Motor neuron (in vitro differentiated cells): ENCODE measurements around the gene MPND. TPM values are rescaled to one million over a fixed set of nuclear protein-coding genes. Genes with fewer than 3 reads are reported as not detected.

Experiments
- ATAC-seq, 8 experiments: fragments of 200-7000 bp; cut with Tn5 transposase; replicated peaks in 6 of 8; 2 replicates each; pipeline ENCODE4 v1.8.0; 2021; ENCODE audit warnings: mild to moderate bottlenecking in 8 of 8, moderate library complexity in 8 of 8
- H3K27ac ChIP-seq, 2 donors: fragments of 250-450 bp; sonication (Bioruptor Pico); 2 replicates each; pipeline ENCODE4 v1.9.0; 2021; ENCODE audit warnings: antibody characterized with exemption in 2 of 2, mild to moderate bottlenecking in 2 of 2, moderate library complexity in 1 of 2
- H3K4me1 ChIP-seq, 2 donors: fragments of 250-450 bp; sonication (Bioruptor Pico); replicated peaks in 1 of 2; 2 replicates each; pipeline ENCODE4 v1.6.1; 2021; ENCODE audit warnings: antibody characterized with exemption in 2 of 2, mild to moderate bottlenecking in 2 of 2, moderate library complexity in 1 of 2
- H3K4me3 ChIP-seq, 5 donors: fragments of 250-450 bp; sonication (Bioruptor Pico); 2 replicates each; pipeline ENCODE4 v1.9.0; 2021; ENCODE audit warnings: antibody characterized with exemption in 5 of 5, mild to moderate bottlenecking in 5 of 5, moderate library complexity in 4 of 5
- WGBS, 10 experiments: fragments of 450-650 bp; shearing (Covaris generic); methylation state at CpG; one replicate each; pipeline ENCODE4 v1.0.0; 2022; 5-methylcytosine and 5-hydroxymethylcytosine counted together
- in situ Hi-C, 9 experiments: fragments of 400-800 bp; cut with MboI; loops; one replicate each; pipeline ENCODE4 v1.15.0; 2021; ENCODE audit warnings: low sequenced_read_pairs in 9 of 9, low pct_unique_long_range_greater_than_20kb in 2 of 9; ENCODE audit not compliant: unreplicated experiment in 9 of 9
- total RNA-seq, 8 experiments: library from RNA; unstranded; fragments of 300-600 nt; gene quantifications; 2 replicates each; pipeline versions ENCODE4 v1.2.3 to v1.2.4, GENCODE V29; 2022

MPND gene
- total RNA-seq, 8 experiments from 2014 or later: 4.1 to 20.0 (median 13.2) TPM

DNA sequence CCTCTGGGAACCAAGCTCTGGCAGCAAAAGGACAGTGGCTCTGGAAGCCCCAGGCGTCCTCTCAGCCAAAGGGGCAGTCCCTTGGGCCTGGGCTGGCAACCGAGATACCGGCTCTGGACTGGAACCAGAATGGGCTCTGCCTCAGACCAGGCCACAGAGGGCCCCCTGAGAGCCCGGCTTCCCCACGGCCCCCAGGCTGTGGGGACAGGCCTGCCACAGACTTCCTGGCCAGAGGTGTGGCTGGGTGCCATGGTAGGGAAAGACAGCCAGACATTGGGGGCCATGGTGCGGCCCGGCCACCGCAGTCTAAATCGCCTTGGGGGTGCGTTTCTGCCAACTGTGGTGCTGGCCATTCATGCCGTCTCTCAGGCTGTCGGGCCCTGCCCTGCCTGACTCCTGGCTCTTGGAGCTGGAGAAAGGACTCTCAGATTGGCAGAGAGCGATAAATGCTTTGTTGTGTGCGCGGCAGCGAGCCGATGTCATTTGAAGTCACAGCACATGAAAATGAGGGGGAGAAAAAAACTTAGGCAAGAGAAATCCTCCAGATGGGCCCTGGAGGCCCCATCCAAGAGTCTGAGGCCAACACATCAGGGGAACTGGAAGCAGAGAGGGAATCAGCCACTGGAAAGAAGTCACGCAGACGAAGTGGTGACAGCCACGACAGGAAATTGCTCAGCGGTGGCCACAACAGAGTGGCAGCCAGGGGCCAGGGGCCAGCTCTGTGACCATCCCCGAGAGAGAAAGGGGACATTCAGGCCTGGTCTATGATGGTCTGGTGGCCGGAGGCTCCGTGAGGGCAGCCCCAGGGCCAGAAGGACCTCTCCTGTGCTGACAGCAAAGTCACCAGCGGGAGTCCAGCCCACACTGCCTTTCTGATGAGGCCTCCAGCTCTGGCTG is 30.5 kb downstream of the MPND start:
- ATAC-seq: no peak
- Histone ChIP-seq H3K4me1 (peaks cover 53 to 54% of the 10 kb centered on the region in 2 donors), H3K4me3 (no peak overlapping the region), H3K27ac (peak overlapping the region; percentile 84 to 91)
- WGBS, 10 experiments: 0 to 83% (median 75%) methylated on average over 1 to 10 of the region's 25 CpGs; no CpG with 5 or more reads in 3 of the 10 experiments
- in situ Hi-C loops: no loop called here

DNA sequence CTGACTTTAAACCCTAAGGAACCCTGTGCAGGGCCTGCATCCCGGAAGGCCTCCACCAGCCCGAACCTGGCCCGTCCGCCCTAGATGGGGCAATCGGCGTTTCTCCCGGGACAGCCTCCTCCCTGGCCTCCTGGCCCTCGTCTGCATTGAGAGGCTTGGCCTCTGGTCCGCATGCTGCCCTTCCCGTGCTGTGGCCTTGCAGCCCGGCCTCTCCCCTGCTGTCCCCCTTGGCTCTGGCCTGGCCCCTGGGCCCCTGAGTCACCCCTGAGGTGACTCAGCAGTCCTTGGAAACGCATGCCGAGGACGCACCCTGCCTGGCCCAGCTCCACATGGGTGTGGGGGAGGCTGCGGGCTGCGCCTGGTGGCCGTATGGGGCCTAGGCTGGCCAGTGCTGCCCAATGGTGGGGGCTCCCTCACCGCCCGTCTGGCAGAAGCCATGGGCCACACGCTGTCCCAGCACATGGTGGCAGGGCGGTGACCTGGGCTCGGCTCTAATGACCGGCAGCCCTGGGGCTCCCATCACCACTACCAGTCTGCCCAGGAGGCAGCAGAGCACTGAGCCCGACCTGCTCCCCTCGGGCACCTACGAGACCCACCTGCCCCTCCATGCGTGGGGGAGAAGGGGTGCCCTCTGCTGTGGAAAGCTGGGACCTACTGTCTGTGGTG is 31.3 kb downstream of the MPND start:
- ATAC-seq: peak; percentile 29 to 70 (median 45)
- in situ Hi-C loops: no loop called here
- Histone ChIP-seq H3K4me3 (no peak overlapping the region), H3K27ac (peak overlapping the region; percentile 84 to 91), H3K4me1 (peaks cover 46% of the 10 kb centered on the region in 2 donors)
- 0 to 10% methylated on average over 3 to 4 of the region's 27 CpGs; no CpG with 5 or more reads in 8 of the 10 experiments for WGBS, 10 experiments

DNA sequence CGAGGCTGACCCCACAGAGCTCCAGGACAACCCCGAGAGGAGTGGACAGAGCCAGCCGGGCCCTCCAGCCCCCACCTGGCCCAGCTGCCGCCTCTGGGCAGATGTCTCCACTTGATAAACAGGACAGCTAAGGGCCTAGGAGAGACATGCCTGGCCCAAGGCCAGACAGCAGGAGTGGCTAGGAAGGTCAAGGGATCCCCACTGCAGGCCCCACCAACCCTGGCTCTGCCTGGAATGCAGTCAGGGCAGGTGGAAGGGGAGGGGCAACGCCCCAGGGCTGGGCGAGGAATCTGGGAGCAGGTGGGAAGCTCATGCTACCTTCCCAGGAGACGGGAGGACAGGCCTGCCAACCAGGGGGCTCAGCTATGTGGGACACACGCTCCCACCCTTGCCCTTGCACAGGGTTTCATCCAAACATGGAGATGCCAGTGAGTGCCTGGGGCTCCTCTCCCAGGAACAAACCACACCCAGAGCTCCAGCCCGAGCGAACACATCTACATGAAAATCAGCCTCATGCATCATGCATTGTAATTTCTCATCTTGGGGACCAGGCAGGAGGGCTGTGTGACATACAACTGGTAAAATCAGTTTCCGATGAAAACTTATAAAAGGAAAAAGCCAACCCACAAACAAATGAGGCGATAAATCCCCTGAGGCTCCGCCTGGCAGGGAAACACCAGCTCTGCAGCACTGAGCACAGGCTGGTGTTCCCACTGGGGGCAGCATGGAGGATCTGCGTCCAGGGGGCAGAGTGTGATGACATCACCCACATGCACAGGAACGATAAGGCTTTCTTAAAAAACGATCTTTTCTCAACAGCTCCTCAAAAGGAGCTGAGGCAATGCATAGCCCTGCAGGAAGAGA is 32.0 kb downstream of the MPND start:
- Histone ChIP-seq H3K4me1 (peaks cover 38 to 39% of the 10 kb centered on the region in 2 donors), H3K4me3 (peak overlapping the region in 1 of 5 donors; percentile 12), H3K27ac (peak overlapping the region; percentile 84 to 91)
- in situ Hi-C loops: no loop called here
- WGBS, 10 experiments: 10 to 20% (median 13%) methylated on average over 1 to 9 of the region's 16 CpGs; no CpG with 5 or more reads in 7 of the 10 experiments
- peak; percentile 39 to 88 (median 84) for ATAC-seq

DNA sequence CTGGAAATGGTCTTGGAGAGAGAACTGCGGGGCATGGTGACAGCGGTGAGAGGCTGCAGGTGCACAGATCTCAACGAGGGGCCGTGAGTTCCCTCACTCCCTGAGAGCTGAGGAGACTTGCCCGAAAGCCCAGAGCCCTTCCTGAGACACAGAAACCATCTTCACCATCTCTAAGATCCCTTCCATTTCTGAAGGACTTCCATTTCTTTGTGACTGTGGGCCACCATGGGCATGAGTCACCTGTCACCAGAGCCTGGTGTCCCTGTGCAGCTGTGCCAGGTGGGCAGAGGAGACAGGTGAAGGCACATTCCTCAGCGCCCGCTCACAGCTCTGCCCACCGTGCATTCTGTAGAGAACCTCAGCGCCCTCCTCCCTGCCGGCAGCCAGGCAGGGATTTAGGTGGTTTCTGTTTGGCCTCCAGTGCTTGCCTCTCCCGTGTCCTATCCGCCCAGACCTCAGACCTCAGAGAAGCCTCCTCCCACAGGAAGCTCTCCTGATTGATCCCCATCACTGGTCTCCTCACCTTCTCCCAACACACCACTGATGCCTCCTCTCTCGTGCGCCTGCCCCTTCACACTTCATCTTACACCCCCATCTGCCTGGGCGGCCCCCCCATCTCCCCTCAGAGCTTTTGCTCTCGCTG is 32.8 kb downstream of the MPND start:
- Histone ChIP-seq H3K4me3 (peak overlapping the region in 1 of 5 donors; percentile 12), H3K27ac (peak overlapping the region; percentile 84 to 91), H3K4me1 (peaks cover 38% of the 10 kb centered on the region in 2 donors)
- WGBS, 10 experiments: 15 to 60% (median 46%) methylated on average over 1 to 3 of the region's 16 CpGs; no CpG with 5 or more reads in 6 of the 10 experiments
- ATAC-seq: no peak
- in situ Hi-C loops: no loop called here

DNA sequence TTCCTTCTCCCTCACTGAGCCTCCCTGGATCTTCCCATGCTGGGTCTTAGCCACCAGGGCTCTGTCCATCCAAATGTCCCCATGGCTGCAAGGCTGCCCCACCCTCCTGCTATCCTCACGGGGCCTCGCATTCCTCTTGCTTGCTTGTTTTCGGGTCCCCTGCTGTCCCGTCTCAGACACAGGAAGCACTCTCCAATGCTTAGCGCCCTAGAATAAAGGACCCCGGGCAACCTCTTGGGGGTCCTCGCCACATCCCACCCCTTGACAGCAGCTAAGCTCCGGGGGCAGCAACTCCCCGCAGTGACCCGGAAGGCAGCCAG is 33.3 kb downstream of the MPND start:
- in situ Hi-C loops: no loop called here
- H3K4me3 ChIP-seq: no peak overlapping the region
- H3K4me1 ChIP-seq: peaks cover 38% of the 10 kb centered on the region in 2 donors
- H3K27ac ChIP-seq: peak overlapping the region; percentile 84 to 91
- ATAC-seq: no peak
- WGBS, 10 experiments: 0 to 100% (median 88%) methylated on average over 1 to 4 of the region's 10 CpGs; no CpG with 5 or more reads in 7 of the 10 experiments

DNA sequence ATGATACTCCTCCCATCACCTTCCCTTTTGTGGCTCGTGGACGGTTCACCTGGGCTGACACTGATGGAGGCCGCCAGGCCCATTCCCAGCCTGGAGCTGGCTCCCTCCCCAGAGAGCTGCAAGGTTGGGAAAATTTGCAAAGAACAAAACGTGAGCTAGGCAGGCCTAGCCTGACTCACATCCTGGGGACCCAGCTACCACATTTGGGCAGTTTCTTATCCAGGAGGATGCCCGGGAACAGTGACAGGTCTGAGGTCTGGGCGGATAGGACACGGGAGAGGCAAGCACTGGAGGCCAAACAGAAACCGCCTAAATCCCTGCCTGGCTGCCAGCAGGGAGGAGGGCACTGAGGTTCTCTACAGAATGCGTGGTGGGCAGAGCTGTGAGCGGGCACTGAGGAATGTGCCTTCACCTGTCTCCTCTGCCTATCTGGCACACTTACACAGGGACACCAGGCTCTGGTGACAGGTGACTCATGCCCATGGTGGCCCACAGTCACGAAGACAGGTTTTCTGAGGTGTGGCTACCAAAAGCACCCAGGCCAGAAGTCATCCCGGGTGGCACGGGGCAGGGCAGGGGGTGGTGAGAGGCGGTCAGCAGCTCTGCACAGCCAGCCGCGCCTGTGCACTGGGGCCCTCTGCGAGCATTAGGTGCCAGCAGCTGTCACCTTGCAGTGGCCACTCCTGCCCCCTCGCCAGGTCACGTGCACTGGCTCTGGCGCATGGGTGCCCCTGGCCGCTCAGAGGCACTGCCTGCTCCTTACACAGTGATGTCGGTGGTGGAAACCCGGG is 33.8 kb downstream of the MPND start:
- WGBS, 10 experiments: 0 to 100% (median 100%) methylated on average over 1 to 2 of the region's 23 CpGs; no CpG with 5 or more reads in 7 of the 10 experiments
- H3K4me3 ChIP-seq: no peak overlapping the region
- in situ Hi-C loops: no loop called here
- H3K4me1 ChIP-seq: peaks cover 38% of the 10 kb centered on the region in 2 donors
- peak overlapping the region; percentile 84 to 91 for H3K27ac ChIP-seq
- ATAC-seq: no peak

DNA sequence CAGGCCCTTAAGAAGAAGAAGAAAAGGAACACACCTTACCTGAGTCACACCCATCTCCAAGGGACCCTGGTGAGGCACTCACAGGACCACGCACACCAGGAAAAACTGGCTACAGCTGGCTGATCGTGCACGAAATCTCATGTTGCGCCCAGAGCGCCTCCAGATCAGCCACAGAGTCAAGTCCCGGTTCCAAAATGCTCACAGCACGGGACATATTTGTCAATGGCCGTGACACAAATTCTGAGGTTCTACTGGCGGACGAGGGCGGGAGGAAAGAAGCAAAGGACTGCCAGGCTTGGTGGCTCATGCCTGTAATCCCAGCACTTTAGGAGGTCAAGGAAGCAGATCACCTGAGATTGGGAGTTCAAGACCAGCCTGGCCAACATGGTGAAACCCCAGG is 35.5 kb downstream of the MPND start:
- no peak for ATAC-seq
- in situ Hi-C loops: no loop called here
- Histone ChIP-seq H3K27ac (no peak overlapping the region), H3K4me1 (peaks cover 34 to 35% of the 10 kb centered on the region in 2 donors), H3K4me3 (no peak overlapping the region)
- 80 to 100% (median 93%) methylated on average over 1 to 9 of the region's 11 CpGs; no CpG with 5 or more reads in 5 of the 10 experiments for WGBS, 10 experiments

DNA sequence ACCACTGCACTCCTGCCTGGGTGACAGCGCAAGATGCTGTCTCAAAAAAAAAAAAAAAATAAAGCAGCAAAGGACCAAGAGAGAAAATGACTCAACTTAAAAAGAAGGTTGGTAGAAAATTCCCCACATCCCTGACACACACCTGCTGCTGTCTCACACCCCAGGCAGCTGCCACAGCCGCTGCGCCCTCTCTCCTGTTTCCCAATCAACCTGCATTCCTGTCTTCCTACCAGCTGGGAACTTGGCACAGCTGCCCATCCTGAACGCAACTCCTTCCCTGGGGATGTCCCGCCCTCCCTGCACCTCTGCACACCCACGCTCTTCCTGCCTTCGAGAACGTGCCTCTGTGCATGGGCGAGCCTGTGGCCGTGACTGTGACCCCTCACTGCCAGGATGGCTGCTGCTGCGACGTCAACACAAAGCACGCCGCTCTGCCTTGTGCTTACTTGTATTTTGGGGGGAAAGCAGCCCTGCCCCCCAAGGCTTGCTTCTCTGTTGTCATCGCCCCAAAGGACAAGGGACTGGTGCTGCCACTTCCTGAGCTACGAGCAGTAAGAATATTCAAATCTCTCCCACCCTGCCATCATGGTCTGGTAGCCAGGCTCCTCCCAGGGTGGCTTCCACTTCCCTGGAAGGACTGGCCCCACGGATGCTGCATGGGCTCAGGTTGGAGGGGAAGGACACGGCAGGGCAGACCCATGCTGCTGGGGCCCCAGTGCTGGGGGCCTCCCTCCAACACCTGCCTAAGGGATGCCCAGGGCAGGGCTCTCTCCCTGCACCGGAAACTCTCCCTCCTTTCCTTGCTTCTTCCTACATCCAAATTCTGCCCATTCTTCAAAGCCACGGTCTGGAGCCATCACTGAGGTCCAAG is 36.3 kb downstream of the MPND start:
- no peak for ATAC-seq
- peaks cover 26 to 27% of the 10 kb centered on the region in 2 donors for H3K4me1 ChIP-seq
- in situ Hi-C loops: no loop called here
- WGBS, 10 experiments: 50 to 100% (median 81%) methylated on average over 1 to 11 of the region's 20 CpGs; no CpG with 5 or more reads in 2 of the 10 experiments
- H3K27ac ChIP-seq: no peak overlapping the region
- no peak overlapping the region for H3K4me3 ChIP-seq

DNA sequence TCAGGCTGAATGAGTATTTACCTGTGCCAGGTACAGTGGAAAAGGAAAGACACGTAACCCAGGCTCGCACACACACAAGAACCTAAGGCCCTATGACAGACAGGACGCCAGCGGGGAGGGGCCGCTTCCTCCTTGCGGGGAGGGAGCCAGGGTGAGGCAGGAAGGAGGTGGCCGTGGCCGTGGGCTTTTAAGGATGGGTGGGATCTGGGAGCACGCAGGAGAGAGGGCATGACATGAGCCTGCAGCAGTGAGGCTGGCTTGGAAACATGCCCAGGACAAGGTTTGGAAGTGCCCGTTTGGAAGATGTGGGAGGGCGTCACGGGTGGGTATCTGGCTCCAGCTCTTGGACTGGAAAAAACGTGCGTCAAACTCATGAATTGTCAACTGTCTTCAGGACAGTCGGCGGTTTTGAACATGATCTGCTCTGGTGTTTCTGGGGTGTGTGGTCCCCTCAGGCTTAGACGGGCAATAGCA is 36.9 kb downstream of the MPND start:
- H3K4me1 ChIP-seq: peaks cover 20 to 21% of the 10 kb centered on the region in 2 donors
- WGBS, 10 experiments: 0 to 100% (median 65%) methylated on average over 1 to 6 of the region's 17 CpGs; no CpG with 5 or more reads in 4 of the 10 experiments
- no peak overlapping the region for H3K4me3 ChIP-seq
- peak in 1 of 8 experiments; percentile 9 for ATAC-seq
- in situ Hi-C loops: no loop called here
- H3K27ac ChIP-seq: no peak overlapping the region

DNA sequence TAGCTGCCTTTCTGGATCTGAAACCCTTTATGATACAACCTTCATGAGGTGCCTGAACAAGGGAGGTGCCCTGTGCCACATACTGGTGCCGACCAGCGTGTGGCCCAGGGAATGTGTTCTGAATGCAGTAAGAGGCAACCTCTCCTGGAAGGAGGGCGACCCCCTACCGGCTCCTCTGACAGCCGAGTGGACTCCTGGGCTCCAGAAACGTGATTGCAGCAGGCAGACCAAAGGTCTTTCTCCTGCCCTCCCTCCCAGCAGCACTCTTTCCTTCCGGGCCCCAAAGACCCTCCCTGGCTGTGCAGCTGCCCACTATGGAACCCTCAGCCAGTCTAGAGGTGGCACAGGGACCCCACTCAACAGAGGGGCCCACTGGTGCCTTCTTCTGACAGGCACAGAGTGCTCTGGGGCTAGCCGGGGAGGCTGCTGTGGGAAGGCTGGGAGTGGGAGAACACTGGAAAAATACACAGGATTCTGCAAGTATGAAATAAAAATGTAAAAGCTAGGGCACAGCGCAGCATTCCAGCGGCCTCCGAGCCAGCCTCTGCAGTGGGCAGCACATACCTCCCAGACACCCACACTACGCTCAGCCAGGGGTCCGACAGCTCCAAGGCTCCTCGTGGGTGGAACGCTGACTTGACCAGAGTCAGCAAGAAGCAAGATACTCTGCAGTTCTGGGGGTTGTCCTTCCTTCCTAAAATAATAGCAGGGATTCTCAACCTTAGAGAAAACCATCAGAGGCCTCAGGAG is 42.1 kb downstream of the MPND start:
- Histone ChIP-seq H3K4me1 (peaks cover 34 to 40% of the 10 kb centered on the region in 2 donors), H3K27ac (no peak overlapping the region), H3K4me3 (no peak overlapping the region)
- WGBS, 10 experiments: 80 to 100% (median 92%) methylated on average over 1 to 8 of the region's 15 CpGs; no CpG with 5 or more reads in 5 of the 10 experiments
- ATAC-seq: no peak
- in situ Hi-C loops: no loop called here
